DOHH2 (cell line): ENCODE measurements around the gene ZNF580.

Experiments used
- EZH2phosphoT487 ChIP-seq: fragments of 200-600 bp; sonication (generic); IDR thresholded peaks from 2 replicates; pipeline ENCODE4 v1.6.1; 2017; ENCODE audit warnings: borderline replicate concordance, mild to moderate bottlenecking, antibody characterized with exemption, low read length, moderate library complexity, mixed read lengths
- TF ChIP-seq, protein P1 (sequence below): fragments of 200-600 bp; sonication (generic); IDR thresholded peaks from one replicate; pipeline ENCODE4 v1.5.1; 2014; ENCODE audit warnings: antibody characterized with exemption, mild to moderate bottlenecking, low read depth, low read length; ENCODE audit not compliant: poor library complexity, severe bottlenecking

DNA sequence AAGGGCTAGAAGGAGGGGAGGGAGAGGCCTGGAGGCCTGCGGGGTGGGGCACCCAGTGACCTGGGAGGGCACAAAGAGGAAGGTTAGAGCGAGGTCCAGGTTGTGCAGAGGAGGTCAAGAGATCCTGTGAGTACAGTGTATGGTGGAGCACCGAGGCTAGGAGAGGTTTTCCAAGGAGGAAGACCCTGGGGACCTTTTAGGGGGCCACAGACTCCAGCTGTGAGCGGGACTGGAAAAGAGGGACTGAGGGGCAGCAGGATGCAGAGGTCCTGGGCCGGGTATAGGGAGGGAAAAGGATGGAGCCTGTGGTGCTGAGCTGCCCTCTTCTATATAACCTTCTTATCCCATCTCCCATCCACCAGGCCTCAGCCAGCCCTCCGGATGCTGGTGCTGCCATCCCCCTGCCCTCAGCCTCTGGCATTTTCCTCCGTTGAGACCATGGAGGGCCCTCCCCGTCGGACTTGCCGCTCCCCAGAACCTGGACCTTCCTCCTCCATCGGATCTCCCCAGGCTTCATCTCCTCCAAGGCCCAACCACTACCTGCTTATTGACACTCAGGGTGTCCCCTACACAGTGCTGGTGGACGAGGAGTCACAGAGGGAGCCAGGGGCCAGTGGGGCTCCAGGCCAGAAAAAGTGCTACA is 3.5 kb downstream of the ZNF580 start:
- TF ChIP-seq, protein P1, sequence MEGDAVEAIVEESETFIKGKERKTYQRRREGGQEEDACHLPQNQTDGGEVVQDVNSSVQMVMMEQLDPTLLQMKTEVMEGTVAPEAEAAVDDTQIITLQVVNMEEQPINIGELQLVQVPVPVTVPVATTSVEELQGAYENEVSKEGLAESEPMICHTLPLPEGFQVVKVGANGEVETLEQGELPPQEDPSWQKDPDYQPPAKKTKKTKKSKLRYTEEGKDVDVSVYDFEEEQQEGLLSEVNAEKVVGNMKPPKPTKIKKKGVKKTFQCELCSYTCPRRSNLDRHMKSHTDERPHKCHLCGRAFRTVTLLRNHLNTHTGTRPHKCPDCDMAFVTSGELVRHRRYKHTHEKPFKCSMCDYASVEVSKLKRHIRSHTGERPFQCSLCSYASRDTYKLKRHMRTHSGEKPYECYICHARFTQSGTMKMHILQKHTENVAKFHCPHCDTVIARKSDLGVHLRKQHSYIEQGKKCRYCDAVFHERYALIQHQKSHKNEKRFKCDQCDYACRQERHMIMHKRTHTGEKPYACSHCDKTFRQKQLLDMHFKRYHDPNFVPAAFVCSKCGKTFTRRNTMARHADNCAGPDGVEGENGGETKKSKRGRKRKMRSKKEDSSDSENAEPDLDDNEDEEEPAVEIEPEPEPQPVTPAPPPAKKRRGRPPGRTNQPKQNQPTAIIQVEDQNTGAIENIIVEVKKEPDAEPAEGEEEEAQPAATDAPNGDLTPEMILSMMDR: no peak
- TF ChIP-seq EZH2phosphoT487: no peak
